Right forelimb (tissue), 1 donor: ENCODE results near the gene UNC13B.

Source experiments
- DNase-seq: peaks from one replicate; pipeline ENCODE4 v3.0.0-alpha.2; 2018

Gene UNC13B

GRCh38 chr9:35280399-35280798 is 118.6 kb downstream of the UNC13B start:
- no peak for DNase-seq

GRCh38 chr9:35285731-35286130 is 123.9 kb downstream of the UNC13B start:
- no peak for DNase-seq

- DNase-seq = no peak
Observed at GRCh38 chr9:35286381-35286780, 124.6 kb downstream of the UNC13B start.

- no peak for DNase-seq
Observed at GRCh38 chr9:35287987-35288632, 126.3 kb downstream of the UNC13B start.

- no peak for DNase-seq
Observed at GRCh38 chr9:35288778-35289177, 127.0 kb downstream of the UNC13B start.

GRCh38 chr9:35293376-35293964 is 131.7 kb downstream of the UNC13B start:
- no peak for DNase-seq

- no peak for DNase-seq
Observed at GRCh38 chr9:35294066-35294465, 132.3 kb downstream of the UNC13B start.

GRCh38 chr9:35294556-35294955 is 132.7 kb downstream of the UNC13B start:
- DNase-seq = no peak

- DNase-seq = no peak
Observed at GRCh38 chr9:35295369-35296036, 133.7 kb downstream of the UNC13B start.

GRCh38 chr9:35303567-35303966 is 141.8 kb downstream of the UNC13B start:
- DNase-seq = no peak

GRCh38 chr9:35306283-35306682 is 144.5 kb downstream of the UNC13B start:
- DNase-seq = no peak

GRCh38 chr9:35308316-35308715 is 146.5 kb downstream of the UNC13B start:
- DNase-seq = no peak

GRCh38 chr9:35311891-35312639 is 150.3 kb downstream of the UNC13B start:
- no peak for DNase-seq

- DNase-seq = no peak
Observed at GRCh38 chr9:35313460-35313859, 151.7 kb downstream of the UNC13B start.

- DNase-seq = no peak
Observed at GRCh38 chr9:35313916-35314315, 152.1 kb downstream of the UNC13B start.

- DNase-seq = no peak
Observed at GRCh38 chr9:35318741-35319140, 156.9 kb downstream of the UNC13B start.

GRCh38 chr9:35322075-35322885 is 160.5 kb downstream of the UNC13B start:
- no peak for DNase-seq

- DNase-seq = no peak
Observed at GRCh38 chr9:35324966-35325365, 163.2 kb downstream of the UNC13B start.

- no peak for DNase-seq
Observed at GRCh38 chr9:35333551-35333950, 171.7 kb downstream of the UNC13B start.

GRCh38 chr9:35335164-35335563 is 173.4 kb downstream of the UNC13B start:
- no peak for DNase-seq

- DNase-seq = no peak
Observed at GRCh38 chr9:35338086-35338485, 176.3 kb downstream of the UNC13B start.

GRCh38 chr9:35338561-35339274 is 176.9 kb downstream of the UNC13B start:
- DNase-seq = no peak
